T-helper 1 cell treated with Interleukin-12 subunit alpha and Interleukin-12 subunit beta and Interleukin-4 antibody, amounts not matched to agents 30 ng/mL and 1 ng/mL, for 36 hours (primary cell): ENCODE data around the gene MGA. TPM values are rescaled to one million over a fixed set of nuclear protein-coding genes. Genes with fewer than 3 reads are reported as not detected.

Source experiments
- intact Hi-C: fragments of 100-400 bp; cut with micrococcal nuclease; formaldehyde crosslinking; loops from one replicate; pipeline ENCODE4 v1.15.1; 2024
- total RNA-seq: library from RNA; stranded (reverse); gene quantifications from 2 replicates; pipeline ENCODE4 v1.2.3, GENCODE V29; 2022

Gene MGA
- total RNA-seq, 1 donor from 2014 or later = 39.3 TPM

DNA sequence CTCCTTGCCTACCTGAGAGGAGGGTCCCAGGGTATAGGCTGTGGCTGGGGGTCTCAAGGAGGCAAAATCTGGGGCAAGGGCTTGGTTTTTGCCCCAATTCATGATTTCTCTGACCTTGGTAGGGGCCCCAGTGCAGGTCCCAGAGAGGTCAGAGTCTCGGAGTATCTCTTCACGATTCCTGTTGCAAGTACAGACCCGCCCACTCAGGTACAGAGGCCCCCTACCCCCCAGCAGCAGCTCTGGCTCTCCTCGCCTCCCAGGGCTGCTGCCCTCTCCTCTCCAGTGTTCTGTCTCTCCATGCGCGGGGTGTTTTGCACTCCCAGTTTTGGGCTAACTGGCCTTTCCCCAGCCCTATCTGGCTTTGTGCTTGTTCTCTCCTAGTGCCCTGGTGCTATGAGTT is 162.3 kb downstream of the MGA start:
- intact Hi-C loops = loop anchor here (10.0 kb wide), 2 partner anchors 538 to 912 kb away; partner anchors contain the start of gene CDAN1

Other genes starting within 250 kb of the MGA start
- 39.8 and 43.9 TPM in 2 replicates for gene RTF1, start 243.3 kb upstream of the MGA start, total RNA-seq
- gene ITPKA, start 166.5 kb upstream of the MGA start, total RNA-seq = 1.1 and 2.1 TPM in 2 replicates
- 0.49 and 0.78 TPM in 2 replicates for gene LTK, start 146.6 kb upstream of the MGA start, total RNA-seq
- gene RPAP1, start 116.1 kb upstream of the MGA start, total RNA-seq = 41.3 and 45.3 TPM in 2 replicates
- 0.71 and 1.5 TPM in 2 replicates for gene TYRO3, start 101.2 kb upstream of the MGA start, total RNA-seq
- gene MAPKBP1, start 114.1 kb downstream of the MGA start, total RNA-seq = 44.7 and 45.2 TPM in 2 replicates
- gene JMJD7, start 167.7 kb downstream of the MGA start, total RNA-seq = 22.0 and 26.4 TPM in 2 replicates
- 12.9 and 15.6 TPM in 2 replicates for gene PLA2G4B, start 178.4 kb downstream of the MGA start, total RNA-seq
- 4.7 and 5.0 TPM in 2 replicates for gene SPTBN5, start 233.6 kb downstream of the MGA start, total RNA-seq